ENCODE results near the gene IL16. TPM values are rescaled to one million over a fixed set of nuclear protein-coding genes. Genes with fewer than 3 reads are reported as not detected.

Gene IL16
- total RNA-seq, 3 donors from 2014 or later: 11.1 to 40.5 (median 20.3) TPM

DNA sequence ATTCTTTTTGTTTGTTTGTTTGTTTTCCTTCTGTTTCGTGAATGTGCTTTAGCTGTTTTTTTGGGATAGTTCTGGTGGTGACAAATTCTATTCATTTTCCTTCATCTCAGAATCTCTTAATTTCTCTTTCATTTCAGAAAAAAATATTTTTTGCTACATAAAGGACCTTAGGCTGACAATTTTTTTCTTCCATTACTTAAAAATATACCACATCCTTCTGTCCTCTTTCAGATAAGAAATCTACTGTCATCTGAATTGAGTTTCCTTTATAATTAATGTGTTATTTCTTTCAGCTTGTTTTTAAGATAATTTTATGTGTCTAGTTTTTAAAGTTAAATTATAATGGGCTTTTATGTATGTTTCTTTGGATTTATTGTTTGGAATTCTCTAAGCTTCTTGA, 47.6 kb downstream of the IL16 start:
- TF ChIP-seq, protein P1, sequence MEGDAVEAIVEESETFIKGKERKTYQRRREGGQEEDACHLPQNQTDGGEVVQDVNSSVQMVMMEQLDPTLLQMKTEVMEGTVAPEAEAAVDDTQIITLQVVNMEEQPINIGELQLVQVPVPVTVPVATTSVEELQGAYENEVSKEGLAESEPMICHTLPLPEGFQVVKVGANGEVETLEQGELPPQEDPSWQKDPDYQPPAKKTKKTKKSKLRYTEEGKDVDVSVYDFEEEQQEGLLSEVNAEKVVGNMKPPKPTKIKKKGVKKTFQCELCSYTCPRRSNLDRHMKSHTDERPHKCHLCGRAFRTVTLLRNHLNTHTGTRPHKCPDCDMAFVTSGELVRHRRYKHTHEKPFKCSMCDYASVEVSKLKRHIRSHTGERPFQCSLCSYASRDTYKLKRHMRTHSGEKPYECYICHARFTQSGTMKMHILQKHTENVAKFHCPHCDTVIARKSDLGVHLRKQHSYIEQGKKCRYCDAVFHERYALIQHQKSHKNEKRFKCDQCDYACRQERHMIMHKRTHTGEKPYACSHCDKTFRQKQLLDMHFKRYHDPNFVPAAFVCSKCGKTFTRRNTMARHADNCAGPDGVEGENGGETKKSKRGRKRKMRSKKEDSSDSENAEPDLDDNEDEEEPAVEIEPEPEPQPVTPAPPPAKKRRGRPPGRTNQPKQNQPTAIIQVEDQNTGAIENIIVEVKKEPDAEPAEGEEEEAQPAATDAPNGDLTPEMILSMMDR (IDR thresholded peaks at IDR 0.05): no peak
- TF ChIP-seq POLR2A (IDR thresholded peaks at IDR 0.05) (no peak), POLR2AphosphoS5 (IDR thresholded peaks at IDR 0.05) (no peak)
- H3K27me3 ChIP-seq: no peaks in the 10 kb centered on the region
- DNase-seq (ENCODE audit: low spot score in 2 of 2): no peak
- no peaks in the 10 kb centered on the region for H3K4me1 ChIP-seq
- H3K36me3 ChIP-seq: no peaks in the 10 kb centered on the region
- intact Hi-C loops (cut with DNase I; ENCODE audit: low total_unique reads): no loop called here
- H3K4me3 ChIP-seq: no peak overlapping the region
- H3K9me3 ChIP-seq: peaks cover 8 to 17% of the 10 kb centered on the region in 2 donors
- no peak overlapping the region for H3K27ac ChIP-seq

- Histone ChIP-seq H3K27ac (no peak overlapping the region), H3K4me3 (no peak overlapping the region), H3K9me3 (peaks cover 0 to 7% of the 10 kb centered on the region in 2 donors), H3K36me3 (no peaks in the 10 kb centered on the region), H3K4me1 (no peaks in the 10 kb centered on the region), H3K27me3 (no peaks in the 10 kb centered on the region)
- no peak for DNase-seq (ENCODE audit: low spot score in 2 of 2)
- intact Hi-C loops (cut with DNase I; ENCODE audit: low total_unique reads): no loop called here
- TF ChIP-seq, protein P1 (IDR thresholded peaks at IDR 0.05): no peak
- TF ChIP-seq POLR2AphosphoS5 (IDR thresholded peaks at IDR 0.05) (no peak), POLR2A (IDR thresholded peaks at IDR 0.05) (no peak)
Measured at GRCh38 chr15:81253846-81254245, 57.2 kb downstream of the IL16 start.

GRCh38 chr15:81254277-81254915, 57.7 kb downstream of the IL16 start:
- Histone ChIP-seq H3K4me3 (no peak overlapping the region), H3K4me1 (no peaks in the 10 kb centered on the region), H3K27ac (no peak overlapping the region), H3K9me3 (peaks cover 0 to 7% of the 10 kb centered on the region in 2 donors), H3K27me3 (no peaks in the 10 kb centered on the region), H3K36me3 (no peaks in the 10 kb centered on the region)
- no peak for TF ChIP-seq POLR2AphosphoS5 (IDR thresholded peaks at IDR 0.05)
- TF ChIP-seq, protein P1 (IDR thresholded peaks at IDR 0.05): no peak
- TF ChIP-seq POLR2A (IDR thresholded peaks at IDR 0.05): no peak
- intact Hi-C loops (cut with DNase I; ENCODE audit: low total_unique reads): no loop called here
- no peak for DNase-seq (ENCODE audit: low spot score in 2 of 2)

DNA sequence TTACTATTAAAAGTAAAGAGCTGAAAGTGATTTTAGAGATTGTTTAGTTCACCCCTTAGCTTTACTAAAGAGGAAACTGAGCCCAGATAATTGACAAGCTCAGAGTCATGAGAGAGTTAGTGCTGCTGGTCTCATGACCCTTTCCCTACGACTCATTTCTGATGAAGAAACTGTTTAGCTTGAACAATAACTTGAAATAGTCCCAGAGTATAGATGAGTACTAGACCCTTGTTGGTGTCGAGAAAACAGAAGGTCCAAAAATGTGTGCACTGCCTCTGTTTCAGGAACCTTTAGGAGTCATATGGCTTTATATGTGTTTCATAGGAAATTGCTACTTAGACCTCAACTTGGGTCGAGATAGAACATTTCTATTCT, 58.2 kb downstream of the IL16 start:
- H3K36me3 ChIP-seq: no peaks in the 10 kb centered on the region
- H3K4me1 ChIP-seq: no peaks in the 10 kb centered on the region
- TF ChIP-seq POLR2A (IDR thresholded peaks at IDR 0.05) (no peak), POLR2AphosphoS5 (IDR thresholded peaks at IDR 0.05) (no peak)
- TF ChIP-seq, protein P1 (IDR thresholded peaks at IDR 0.05): no peak
- no peak overlapping the region for H3K27ac ChIP-seq
- no peak overlapping the region for H3K4me3 ChIP-seq
- H3K9me3 ChIP-seq: peaks cover 0 to 3% of the 10 kb centered on the region in 2 donors
- no peak for DNase-seq (ENCODE audit: low spot score in 2 of 2)
- intact Hi-C loops (cut with DNase I; ENCODE audit: low total_unique reads): loop anchor here (5.0 kb wide), 2 partner anchors 153 to 818 kb away; no protein-coding TSS in a partner anchor
- no peaks in the 10 kb centered on the region for H3K27me3 ChIP-seq

DNA sequence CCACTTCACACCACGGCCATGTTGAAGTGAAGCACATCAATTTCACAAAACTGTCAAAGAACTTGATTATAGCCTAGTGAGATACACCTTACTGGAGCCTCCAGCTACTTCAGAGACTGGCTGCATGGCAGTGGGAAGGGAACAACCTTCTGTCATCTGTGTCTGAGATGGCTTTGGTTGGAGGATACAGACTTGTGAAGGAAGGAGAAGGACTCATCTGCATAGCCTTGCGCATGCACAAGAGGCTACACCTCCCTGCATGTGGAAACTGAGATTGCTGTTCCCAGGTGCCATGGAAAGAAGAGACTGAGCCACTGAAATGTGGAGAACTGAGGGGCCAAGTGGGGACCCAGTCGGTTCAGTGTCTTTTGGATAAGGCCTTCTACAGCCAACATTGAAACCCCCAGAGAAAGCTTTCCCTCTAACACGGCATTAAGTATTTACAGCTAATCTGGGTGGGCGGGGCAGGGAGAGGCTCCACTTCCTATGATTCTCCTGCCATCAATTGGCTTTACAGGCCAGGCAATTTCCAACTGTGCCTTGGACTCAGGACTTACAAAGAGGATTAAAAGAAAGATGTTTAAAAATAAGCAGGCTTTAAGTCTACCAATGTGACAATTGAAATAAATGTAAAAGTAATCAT, 58.8 kb downstream of the IL16 start:
- Histone ChIP-seq H3K27ac (no peak overlapping the region), H3K4me1 (no peaks in the 10 kb centered on the region), H3K4me3 (no peak overlapping the region), H3K27me3 (no peaks in the 10 kb centered on the region), H3K9me3 (no peaks in the 10 kb centered on the region), H3K36me3 (no peaks in the 10 kb centered on the region)
- TF ChIP-seq, protein P1 (IDR thresholded peaks at IDR 0.05): no peak
- no peak for TF ChIP-seq POLR2A (IDR thresholded peaks at IDR 0.05)
- no peak for TF ChIP-seq POLR2AphosphoS5 (IDR thresholded peaks at IDR 0.05)
- intact Hi-C loops (cut with DNase I; ENCODE audit: low total_unique reads): loop anchor here (5.0 kb wide), 2 partner anchors 153 to 818 kb away; no protein-coding TSS in a partner anchor
- no peak for DNase-seq (ENCODE audit: low spot score in 2 of 2)

All from breast epithelium (tissue), 4 donors.